Activated naive CD4-positive, alpha-beta T cell treated with anti-CD3 and anti-CD28 coated beads, Interleukin-2, amount 10 ng/mL, durations not matched to agents 7 days and 5 days (primary cell): ENCODE measurements around the gene IQCE.
A peak's percentile ranks its signal among the peaks of the same experiment; 100 is the strongest.
"Not testable (repeated sequence)": the region's sequence is repeated elsewhere in the genome, so short reads cannot be mapped to it uniquely, and the experiment has no call there.

ENCODE experiments used
- CTCF ChIA-PET: fragments of 350-600 bp; sonication (Branson Sonifier 250); formaldehyde crosslinking; loops from one replicate; lab custom pipeline; 2021; ENCODE audit warnings: antibody characterized with exemption; lab: Charles Lee
- DNase-seq: peaks from one replicate; pipeline ENCODE4 v3.0.0-alpha.2; 2020
- H3K27ac Mint-ChIP-seq: one replicate; pipeline ENCODE4 v1.8.0; 2021; ENCODE audit warnings: mild to moderate bottlenecking, moderate library complexity, mixed read lengths
- H3K27me3 Mint-ChIP-seq: one replicate; pipeline ENCODE4 v1.8.0; 2021; ENCODE audit warnings: mild to moderate bottlenecking, mixed read lengths
- H3K36me3 Mint-ChIP-seq: one replicate; pipeline ENCODE4 v1.8.0; 2021; ENCODE audit warnings: mixed read lengths
- H3K4me1 Mint-ChIP-seq: one replicate; pipeline ENCODE4 v1.8.0; 2021; ENCODE audit warnings: mixed read lengths
- H3K4me3 Mint-ChIP-seq: one replicate; pipeline ENCODE4 v1.8.0; 2021; ENCODE audit warnings: mild to moderate bottlenecking, moderate library complexity, mixed read lengths
- H3K9me3 Mint-ChIP-seq: one replicate; pipeline ENCODE4 v1.8.0; 2021; ENCODE audit warnings: mixed read lengths

The IQCE gene

DNA sequence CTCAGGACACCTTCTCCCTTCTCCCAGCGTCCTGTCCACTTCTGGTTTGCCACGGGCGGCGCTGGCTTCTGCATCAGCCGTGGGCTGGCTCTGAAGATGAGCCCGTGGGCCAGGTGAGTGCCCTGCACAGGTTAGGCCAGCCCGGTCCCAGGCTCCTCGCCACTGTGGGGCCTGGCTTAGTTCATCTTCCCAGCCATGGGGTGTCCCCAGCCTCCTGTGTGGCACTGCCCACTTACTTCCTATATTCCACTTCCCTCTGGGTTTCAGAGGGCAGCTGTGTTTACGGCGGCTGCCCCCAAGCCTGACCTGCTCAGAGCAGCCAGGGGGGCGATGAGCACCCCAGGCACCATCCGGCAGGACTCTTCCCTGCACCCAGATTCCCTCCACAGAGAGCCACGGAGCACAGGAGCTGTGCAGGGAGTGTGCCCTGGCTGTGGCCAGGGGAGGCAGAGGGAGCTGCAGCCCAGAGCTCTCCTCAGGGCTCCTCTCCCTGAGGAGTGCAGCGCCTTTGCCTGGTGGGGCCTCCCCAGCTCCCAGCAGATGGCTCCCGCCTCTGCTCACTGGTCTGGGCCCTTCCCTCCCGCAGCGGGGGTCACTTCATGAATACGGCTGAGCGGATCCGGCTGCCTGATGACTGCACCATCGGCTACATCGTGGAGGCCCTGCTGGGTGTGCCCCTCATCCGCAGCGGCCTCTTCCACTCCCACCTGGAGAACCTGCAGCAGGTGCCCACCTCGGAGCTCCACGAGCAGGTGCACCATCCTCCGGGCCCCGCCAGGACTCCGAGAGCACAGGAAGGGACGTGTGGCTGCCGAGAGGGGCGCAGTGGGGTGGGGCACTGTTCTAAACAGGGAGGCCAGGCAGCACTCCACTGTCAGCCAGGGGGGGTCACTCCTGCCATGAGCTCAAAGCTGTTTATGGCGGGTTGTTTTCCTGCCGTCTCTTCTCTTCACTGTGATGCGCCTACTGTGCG is 32.8 kb upstream of the IQCE start:
- Mint-ChIP-seq H3K27me3 (peaks cover 4% of the 10 kb centered on the region), H3K4me3 (peak overlapping the region; percentile 33), H3K27ac (peak overlapping the region; percentile 7), H3K9me3 (no peaks in the 10 kb centered on the region), H3K36me3 (peaks cover 40% of the 10 kb centered on the region), H3K4me1 (peaks cover 72% of the 10 kb centered on the region)
- no peak for DNase-seq
- CTCF ChIA-PET: interaction anchor here (1.9 kb wide), 1 partner anchor 184 kb away, joined by 4 read pairs; no protein-coding TSS in a partner anchor

GRCh38 chr7:2526659-2527504 is 31.9 kb upstream of the IQCE start:
- H3K36me3 Mint-ChIP-seq: peaks cover 38% of the 10 kb centered on the region
- no peak for DNase-seq
- peaks cover 74% of the 10 kb centered on the region for H3K4me1 Mint-ChIP-seq
- H3K4me3 Mint-ChIP-seq: no peak overlapping the region
- H3K9me3 Mint-ChIP-seq: no peaks in the 10 kb centered on the region
- peak overlapping the region; percentile 42 for H3K27ac Mint-ChIP-seq
- CTCF ChIA-PET: interaction anchor here (1.0 to 1.9 kb wide), 2 partner anchors 49 to 183 kb away, joined by 3 to 4 read pairs; no protein-coding TSS in a partner anchor
- peaks cover 4% of the 10 kb centered on the region for H3K27me3 Mint-ChIP-seq

GRCh38 chr7:2527505-2528467 is 31.0 kb upstream of the IQCE start:
- Mint-ChIP-seq H3K4me3 (peak overlapping the region; percentile 37), H3K9me3 (no peaks in the 10 kb centered on the region), H3K36me3 (peaks cover 33% of the 10 kb centered on the region), H3K27ac (peak overlapping the region; percentile 94), H3K27me3 (peaks cover 4% of the 10 kb centered on the region), H3K4me1 (peaks cover 73% of the 10 kb centered on the region)
- CTCF ChIA-PET: interaction anchor here (1.0 kb wide), 1 partner anchor 50 kb away, joined by 3 read pairs; no protein-coding TSS in a partner anchor
- peak; percentile 67 for DNase-seq

DNA sequence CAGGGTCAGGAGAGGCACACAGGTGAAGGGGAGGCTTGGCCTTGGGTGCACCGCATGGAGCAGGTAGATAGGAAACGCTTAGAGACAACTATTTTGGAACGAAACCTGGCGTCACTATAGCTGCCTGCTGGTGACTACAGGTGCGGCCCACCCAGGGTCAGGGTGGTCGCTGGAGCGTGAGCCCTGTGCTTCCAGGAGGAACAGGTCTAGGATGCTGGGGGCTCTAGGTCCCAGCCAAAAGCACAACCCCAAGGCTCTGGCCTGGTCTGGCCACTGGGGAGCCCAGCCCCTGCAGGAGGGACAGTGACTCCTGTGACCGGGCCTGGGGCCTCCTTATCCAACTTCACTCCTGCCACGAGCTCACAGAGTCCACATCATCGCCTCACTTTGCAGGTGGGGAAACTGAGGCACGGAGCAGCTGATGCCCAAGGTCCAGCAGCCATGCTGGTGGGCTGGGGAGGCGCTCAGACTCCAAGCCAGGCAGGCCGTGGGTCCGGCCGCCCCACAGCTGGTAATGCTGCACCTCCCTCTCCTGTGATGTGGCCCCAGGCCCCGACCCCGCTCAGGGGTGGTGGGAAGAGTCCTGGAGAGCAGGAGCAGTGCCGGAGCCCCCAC is 30.2 kb upstream of the IQCE start:
- H3K4me1 Mint-ChIP-seq: peaks cover 67% of the 10 kb centered on the region
- CTCF ChIA-PET: interaction anchor here (0.6 kb wide), 1 partner anchor 151 kb away, joined by 3 read pairs; no protein-coding TSS in a partner anchor

GRCh38 chr7:2529161-2530070 is 29.4 kb upstream of the IQCE start:
- Mint-ChIP-seq H3K4me1 (peaks cover 64% of the 10 kb centered on the region), H3K4me3 (peak overlapping the region; percentile 70), H3K27me3 (peaks cover 4% of the 10 kb centered on the region), H3K27ac (peak overlapping the region; percentile 94), H3K9me3 (no peaks in the 10 kb centered on the region), H3K36me3 (peaks cover 28% of the 10 kb centered on the region)
- peak; percentile 71 for DNase-seq
- CTCF ChIA-PET: interaction anchor here (0.6 to 1.5 kb wide), 2 partner anchors 9 to 150 kb away, joined by 3 read pairs; no protein-coding TSS in a partner anchor

More for the DNA sequence above, 30.2 kb upstream of the IQCE start:
- Mint-ChIP-seq H3K36me3 (peaks cover 28% of the 10 kb centered on the region), H3K4me3 (peak overlapping the region; percentile 46), H3K9me3 (no peaks in the 10 kb centered on the region), H3K27ac (peak overlapping the region; percentile 94), H3K27me3 (peaks cover 4% of the 10 kb centered on the region)
- no peak for DNase-seq

DNA sequence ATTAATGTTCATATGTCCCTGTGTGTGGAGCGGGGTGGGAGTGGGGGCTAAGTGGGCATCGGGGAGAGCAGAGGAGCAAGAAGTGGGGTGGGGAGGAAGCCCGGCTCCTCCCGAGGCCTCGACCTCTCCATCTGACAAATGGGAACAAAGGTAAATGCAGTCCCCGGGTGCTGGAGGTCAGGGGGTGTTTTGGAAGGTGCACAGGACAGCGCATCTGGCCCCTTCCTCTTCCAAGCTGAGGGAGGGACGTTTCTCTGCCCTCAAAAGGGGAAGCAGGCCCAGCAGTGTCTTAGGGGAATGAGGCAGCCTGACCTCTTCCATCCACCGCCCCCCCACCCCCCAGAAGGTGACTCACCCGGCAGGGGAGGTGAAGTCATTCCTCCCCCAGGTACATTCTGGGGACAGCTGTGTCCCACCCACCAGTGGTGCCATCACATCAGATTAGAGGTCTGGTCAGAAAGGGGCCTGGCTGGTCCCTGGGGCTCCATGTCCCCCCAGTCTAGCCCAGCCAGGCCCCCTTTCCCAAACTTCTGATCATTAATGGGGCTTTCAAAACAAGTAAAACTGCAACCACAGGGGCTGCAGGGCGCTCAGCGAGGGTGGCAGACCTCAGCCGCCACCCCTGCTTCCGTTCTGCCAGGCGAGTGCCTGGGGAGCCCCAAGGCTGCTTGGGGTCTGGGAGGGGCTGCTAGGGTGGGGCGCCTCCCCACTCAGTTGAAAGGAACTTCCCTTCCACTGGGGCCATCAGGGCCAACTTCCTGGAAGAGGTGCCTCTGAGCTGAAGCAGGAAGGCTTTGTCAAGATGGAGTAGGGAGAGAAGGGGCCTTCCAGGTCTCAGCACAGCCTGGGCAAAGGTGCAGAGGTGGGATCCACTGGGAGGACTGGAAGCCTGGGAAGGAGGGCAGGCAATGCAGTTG is 28.4 kb upstream of the IQCE start:
- DNase-seq: peak; percentile 86
- CTCF ChIA-PET: interaction anchor here (1.5 kb wide), 1 partner anchor 10 kb away, joined by 3 read pairs; no protein-coding TSS in a partner anchor
- Mint-ChIP-seq H3K36me3 (peaks cover 28% of the 10 kb centered on the region), H3K27ac (peak overlapping the region; percentile 94), H3K4me3 (peak overlapping the region; percentile 70), H3K9me3 (no peaks in the 10 kb centered on the region), H3K27me3 (peaks cover 4% of the 10 kb centered on the region), H3K4me1 (peaks cover 64% of the 10 kb centered on the region)

DNA sequence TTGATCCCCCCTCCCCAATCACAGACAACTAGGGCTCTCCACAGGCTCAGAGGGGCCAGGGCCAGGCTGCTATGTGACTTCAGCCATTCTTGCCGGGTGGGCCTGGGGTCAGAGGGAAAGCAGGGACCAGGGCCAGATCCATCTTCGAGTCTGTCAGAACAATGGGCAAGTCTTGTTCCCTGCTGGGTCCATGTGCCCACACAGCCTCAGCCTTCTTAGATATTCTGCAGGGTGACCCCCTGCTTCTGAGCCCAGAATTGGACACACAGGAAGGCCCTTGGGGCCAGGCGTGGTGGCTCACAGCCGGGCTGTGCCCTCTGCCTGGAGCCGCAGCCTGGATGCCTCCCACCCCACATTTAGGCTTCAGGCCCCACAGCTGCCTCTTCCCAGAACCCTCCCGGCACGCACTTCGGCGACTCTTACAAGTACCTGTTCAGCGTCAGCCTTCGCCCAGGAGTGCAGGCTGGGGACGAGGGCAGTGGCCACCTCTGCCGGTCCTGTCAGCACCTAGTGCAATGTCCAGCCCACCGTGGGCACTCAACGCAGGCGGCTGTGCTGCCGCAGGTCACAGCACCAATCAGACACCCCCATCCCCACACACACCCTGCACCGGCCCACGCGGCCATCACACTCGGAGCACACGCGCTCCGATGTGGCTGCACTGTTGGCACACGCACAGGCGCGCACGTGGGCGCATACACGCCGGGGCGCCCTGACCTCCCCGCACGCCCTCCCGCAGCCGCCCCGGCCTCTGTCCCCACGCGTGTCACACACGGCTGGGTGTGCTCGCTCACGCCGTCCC is 27.6 kb upstream of the IQCE start:
- CTCF ChIA-PET: interaction anchor here (1.5 kb wide), 1 partner anchor 11 kb away, joined by 3 read pairs; no protein-coding TSS in a partner anchor
- Mint-ChIP-seq H3K36me3 (peaks cover 23% of the 10 kb centered on the region), H3K27ac (peak overlapping the region; percentile 94), H3K4me1 (peaks cover 57% of the 10 kb centered on the region), H3K4me3 (peak overlapping the region; percentile 70)
- H3K27me3 Mint-ChIP-seq, DNase-seq, H3K9me3 Mint-ChIP-seq: not testable (repeated sequence)

GRCh38 chr7:2531796-2532110 is 27.0 kb upstream of the IQCE start:
- peak; percentile 12 for DNase-seq
- H3K27me3 Mint-ChIP-seq, H3K9me3 Mint-ChIP-seq, CTCF ChIA-PET, H3K4me3 Mint-ChIP-seq, H3K27ac Mint-ChIP-seq: not testable (repeated sequence)
- Mint-ChIP-seq H3K4me1 (peaks cover 53% of the 10 kb centered on the region), H3K36me3 (peaks cover 21% of the 10 kb centered on the region)

DNA sequence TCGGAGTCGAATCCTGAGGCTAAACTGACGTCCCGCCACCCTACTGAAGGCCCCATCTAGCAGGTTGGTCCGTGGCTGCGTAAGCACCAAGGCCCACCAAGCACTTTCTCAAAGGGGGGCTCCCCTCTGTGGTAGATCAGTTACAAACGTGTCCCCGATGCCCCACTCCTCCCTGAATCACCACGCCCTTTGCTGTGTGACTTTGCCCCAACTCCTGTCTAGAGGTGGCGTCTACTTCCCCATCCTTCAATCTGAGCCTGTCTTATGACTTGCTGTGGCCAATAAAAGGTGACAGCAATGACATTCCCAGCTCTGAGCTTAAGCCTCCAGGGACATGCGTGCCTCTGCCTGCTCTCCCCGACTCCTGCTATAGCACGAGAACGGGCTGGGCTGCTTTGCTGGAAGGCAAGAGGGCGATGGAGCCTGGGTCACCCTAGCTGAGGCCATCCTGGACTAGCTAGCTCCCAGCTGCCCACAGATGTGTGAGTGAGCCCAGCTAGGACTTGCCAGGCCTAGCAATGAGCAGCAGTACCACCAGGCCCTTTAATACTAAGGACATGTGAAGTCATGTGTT is 26.5 kb upstream of the IQCE start:
- peaks cover 17% of the 10 kb centered on the region for H3K36me3 Mint-ChIP-seq
- H3K27me3 Mint-ChIP-seq, CTCF ChIA-PET, H3K9me3 Mint-ChIP-seq, H3K4me3 Mint-ChIP-seq: not testable (repeated sequence)
- peaks cover 48% of the 10 kb centered on the region for H3K4me1 Mint-ChIP-seq
- H3K27ac Mint-ChIP-seq: peak overlapping the region; percentile 75
- DNase-seq: peak; percentile 19

DNA sequence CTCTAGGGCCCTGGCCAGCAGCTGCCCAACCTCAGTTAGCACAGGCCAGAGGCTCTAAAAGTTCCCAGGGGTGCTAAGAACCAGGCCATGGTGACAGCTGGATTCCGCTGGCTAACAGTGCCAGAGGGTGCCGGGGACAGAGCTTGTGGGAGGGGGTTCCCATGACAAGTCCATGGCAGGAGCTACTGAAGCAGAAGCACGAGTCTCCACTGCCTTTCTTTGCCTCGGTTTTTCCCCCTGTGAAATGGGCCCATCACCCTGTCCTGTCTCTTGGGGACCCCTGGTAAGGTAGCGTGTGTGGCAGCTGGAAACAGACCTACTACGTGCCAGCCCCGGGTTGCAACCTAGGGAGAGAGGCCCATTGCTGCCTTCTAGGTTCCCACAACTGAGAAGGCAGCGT is 26.0 kb upstream of the IQCE start:
- H3K4me3 Mint-ChIP-seq, CTCF ChIA-PET, H3K9me3 Mint-ChIP-seq, H3K27me3 Mint-ChIP-seq, H3K27ac Mint-ChIP-seq, DNase-seq: not testable (repeated sequence)
- Mint-ChIP-seq H3K36me3 (peaks cover 12% of the 10 kb centered on the region), H3K4me1 (peaks cover 42% of the 10 kb centered on the region)
